RWPE1 (cell line): ENCODE data around the gene MAP3K20.
A peak's percentile ranks its signal among the peaks of the same experiment; 100 is the strongest.
"Not testable (repeated sequence)": the region's sequence is repeated elsewhere in the genome, so short reads cannot be mapped to it uniquely, and the experiment has no call there.

ENCODE experiments used
- CTCF ChIA-PET: fragments of 350-600 bp; sonication (Branson Sonifier 250); formaldehyde crosslinking; extraction: SDS; loops from one replicate; lab custom pipeline; 2021; lab: Yijun Ruan, JAX
- POLR2A ChIA-PET: fragments of 400-600 bp; formaldehyde crosslinking; extraction: SDS; loops from one replicate; lab custom pipeline; 2020; ENCODE audit warnings: antibody characterized with exemption; ENCODE audit not compliant: low non-redundant PET; lab: Yijun Ruan, JAX
- DNase-seq: peaks from one replicate; pipeline ENCODE4 v3.0.0; 2012; ENCODE audit warnings: low spot score
- H3K27ac ChIP-seq: fragments of 450-650 bp; 2 replicates; pipeline ENCODE4 v1.5.1; 2017
- TF ChIP-seq, protein P1 (sequence below): fragments of 450-650 bp; conservative IDR thresholded peaks from 2 replicates; pipeline ENCODE4 v1.5.1; 2017; ENCODE audit warnings: low read depth, mild to moderate bottlenecking

Gene MAP3K20

DNA sequence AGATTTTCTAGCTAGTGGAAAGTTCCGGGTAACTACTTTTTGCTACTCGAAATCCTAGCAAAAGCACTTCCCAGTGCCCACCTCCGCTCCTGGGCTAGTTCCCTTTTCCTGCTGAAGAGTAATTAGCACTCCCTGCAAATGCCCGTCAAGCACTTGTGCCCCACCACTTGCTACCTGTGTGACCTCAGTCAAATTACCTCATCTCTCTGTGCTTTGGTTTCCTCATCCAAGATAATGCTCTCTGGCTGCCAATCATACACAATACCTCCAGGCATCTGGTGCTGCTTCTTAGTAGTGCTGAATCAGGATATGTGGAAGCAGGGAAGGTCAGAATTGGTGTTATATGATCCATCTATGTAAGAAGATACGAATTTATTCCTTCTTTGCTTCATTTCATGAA is 176.9 kb downstream of the MAP3K20 start:
- TF ChIP-seq, protein P1, sequence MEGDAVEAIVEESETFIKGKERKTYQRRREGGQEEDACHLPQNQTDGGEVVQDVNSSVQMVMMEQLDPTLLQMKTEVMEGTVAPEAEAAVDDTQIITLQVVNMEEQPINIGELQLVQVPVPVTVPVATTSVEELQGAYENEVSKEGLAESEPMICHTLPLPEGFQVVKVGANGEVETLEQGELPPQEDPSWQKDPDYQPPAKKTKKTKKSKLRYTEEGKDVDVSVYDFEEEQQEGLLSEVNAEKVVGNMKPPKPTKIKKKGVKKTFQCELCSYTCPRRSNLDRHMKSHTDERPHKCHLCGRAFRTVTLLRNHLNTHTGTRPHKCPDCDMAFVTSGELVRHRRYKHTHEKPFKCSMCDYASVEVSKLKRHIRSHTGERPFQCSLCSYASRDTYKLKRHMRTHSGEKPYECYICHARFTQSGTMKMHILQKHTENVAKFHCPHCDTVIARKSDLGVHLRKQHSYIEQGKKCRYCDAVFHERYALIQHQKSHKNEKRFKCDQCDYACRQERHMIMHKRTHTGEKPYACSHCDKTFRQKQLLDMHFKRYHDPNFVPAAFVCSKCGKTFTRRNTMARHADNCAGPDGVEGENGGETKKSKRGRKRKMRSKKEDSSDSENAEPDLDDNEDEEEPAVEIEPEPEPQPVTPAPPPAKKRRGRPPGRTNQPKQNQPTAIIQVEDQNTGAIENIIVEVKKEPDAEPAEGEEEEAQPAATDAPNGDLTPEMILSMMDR, result no peak
- POLR2A ChIA-PET, result no interaction called here
- no peak for DNase-seq
- CTCF ChIA-PET, result interaction anchor here (0.5 to 0.8 kb wide), 2 partner anchors 90 to 465 kb away, joined by 3 read pairs; no protein-coding TSS in a partner anchor
- H3K27ac ChIP-seq, result no peak overlapping the region

DNA sequence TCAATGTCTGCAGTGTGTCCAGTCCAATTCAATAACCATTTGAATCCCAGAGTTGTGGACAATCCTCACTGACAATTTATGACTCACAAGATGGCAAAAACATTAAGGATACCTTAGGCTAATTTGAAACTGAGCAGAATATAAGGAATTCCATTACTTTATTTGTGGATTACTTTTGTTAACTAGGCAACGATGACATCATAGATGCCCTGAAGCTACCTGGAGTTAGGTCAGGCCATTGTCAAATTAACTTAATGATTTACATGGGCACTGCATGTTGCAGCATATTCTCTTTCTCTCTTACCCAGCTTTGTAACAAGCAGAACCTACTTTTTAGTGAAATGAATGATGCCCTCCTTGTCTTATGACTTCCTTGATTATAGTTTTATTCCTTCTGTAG is 179.0 kb downstream of the MAP3K20 start:
- POLR2A ChIA-PET, result no interaction called here
- DNase-seq, result peak; percentile 59
- TF ChIP-seq, protein P1, result no peak
- no peak overlapping the region for H3K27ac ChIP-seq
- CTCF ChIA-PET, result interaction anchor here (0.6 kb wide), 1 partner anchor 74 kb away, joined by 3 read pairs; no protein-coding TSS in a partner anchor

DNA sequence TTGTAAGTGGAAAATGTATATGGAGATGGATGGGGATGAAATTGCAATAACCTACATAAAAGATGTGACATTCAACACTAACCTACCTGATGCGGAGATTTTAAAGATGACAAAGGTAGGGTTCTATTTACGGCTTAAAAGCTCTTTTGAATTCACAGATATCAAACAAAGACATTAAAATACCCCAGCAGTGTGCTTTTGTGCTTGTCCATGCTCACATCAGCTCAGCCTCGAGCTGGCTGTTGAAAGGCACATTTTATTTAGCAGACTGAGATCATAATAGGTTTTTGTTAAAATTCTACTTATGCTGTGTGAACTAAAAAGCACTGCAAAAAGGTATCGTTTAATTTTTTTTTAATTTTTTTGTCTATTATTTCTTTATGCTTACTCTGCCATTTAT is 183.1 kb downstream of the MAP3K20 start:
- H3K27ac ChIP-seq, result no peak overlapping the region
- TF ChIP-seq, protein P1, result no peak
- POLR2A ChIA-PET, result no interaction called here
- CTCF ChIA-PET, result no interaction called here
- no peak for DNase-seq

DNA sequence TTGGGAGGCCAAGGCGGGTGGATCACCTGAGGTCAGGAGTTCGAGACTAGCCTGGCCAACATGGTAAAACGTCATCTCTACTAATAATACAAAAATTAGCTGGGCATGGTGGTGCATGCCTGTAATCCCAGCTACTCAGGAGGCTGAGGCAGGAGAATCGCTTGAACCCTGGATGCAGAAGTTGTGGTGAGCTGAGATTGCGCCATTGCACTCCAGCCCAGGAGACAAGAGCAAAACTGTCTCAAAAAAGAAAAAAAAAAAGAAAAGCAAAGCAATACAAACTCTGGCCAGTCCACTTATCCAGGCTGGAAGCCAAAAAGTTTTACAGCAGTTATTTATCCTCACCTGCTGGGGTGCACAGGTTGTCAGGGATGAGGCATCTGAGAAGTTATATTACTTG is 186.7 kb downstream of the MAP3K20 start:
- POLR2A ChIA-PET, DNase-seq, H3K27ac ChIP-seq, CTCF ChIA-PET: not testable (repeated sequence)

DNA sequence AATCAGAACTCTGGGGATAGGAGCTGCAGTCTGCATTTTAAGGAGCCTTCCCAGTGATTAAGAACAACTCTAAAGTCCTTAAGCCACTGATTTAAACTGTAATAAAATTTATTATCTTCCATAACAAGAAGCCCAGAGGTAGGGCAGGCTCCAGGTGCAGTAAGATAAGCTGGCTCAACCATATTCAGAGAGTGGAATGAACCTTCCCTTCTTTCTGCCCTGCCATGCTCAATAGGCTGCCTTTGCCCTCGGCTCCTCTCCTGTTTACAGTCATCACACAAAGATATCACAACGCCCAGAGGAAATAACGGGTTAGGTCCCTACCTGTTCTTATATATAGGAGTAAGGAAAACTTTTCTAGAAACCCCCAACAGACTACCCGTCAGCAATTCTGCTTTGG is 188.5 kb downstream of the MAP3K20 start:
- TF ChIP-seq, protein P1, result no peak
- ChIA-PET CTCF (interaction anchor here (0.6 kb wide), 1 partner anchor 53 kb away, joined by 3 read pairs; no protein-coding TSS in a partner anchor), POLR2A (no interaction called here)
- no peak overlapping the region for H3K27ac ChIP-seq
- DNase-seq, result no peak

DNA sequence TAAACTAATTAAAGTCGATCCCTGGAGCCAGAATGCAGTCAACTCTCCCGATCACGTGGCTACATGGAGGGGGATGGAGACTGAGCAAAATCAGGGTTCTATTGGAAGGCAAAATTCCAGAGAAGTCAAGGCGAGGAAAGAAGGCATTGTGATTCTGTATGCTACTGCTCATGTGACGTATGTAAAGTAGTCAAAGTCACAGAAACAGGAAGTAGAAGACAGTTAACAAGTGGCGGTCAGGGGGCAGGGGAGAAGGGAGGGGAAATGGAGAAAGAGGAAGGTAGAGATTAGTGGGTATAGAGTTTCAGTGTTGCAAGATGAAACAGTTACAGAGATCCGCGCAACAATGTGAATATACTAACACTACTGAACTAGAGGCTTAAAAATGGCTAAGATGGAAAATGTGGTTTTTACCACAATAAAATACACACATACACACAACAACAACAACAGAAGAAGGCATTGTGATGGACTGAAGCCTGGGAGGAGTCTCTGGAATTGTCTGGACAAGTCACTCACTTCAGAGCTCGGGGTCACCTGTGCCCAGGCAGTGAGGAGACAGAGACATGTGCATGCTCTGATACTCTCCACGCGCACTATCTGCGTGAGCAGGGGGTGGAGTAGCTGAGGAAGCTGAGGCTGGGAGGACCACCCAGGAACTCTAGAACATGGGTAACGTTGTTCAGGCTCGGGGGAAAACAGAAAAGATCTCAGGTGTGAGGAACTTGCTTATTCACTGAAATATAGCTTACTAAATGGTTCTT is 189.1 kb downstream of the MAP3K20 start:
- no peak overlapping the region for H3K27ac ChIP-seq
- DNase-seq, result no peak
- TF ChIP-seq, protein P1, result no peak
- POLR2A ChIA-PET, result no interaction called here
- CTCF ChIA-PET, result no interaction called here

DNA sequence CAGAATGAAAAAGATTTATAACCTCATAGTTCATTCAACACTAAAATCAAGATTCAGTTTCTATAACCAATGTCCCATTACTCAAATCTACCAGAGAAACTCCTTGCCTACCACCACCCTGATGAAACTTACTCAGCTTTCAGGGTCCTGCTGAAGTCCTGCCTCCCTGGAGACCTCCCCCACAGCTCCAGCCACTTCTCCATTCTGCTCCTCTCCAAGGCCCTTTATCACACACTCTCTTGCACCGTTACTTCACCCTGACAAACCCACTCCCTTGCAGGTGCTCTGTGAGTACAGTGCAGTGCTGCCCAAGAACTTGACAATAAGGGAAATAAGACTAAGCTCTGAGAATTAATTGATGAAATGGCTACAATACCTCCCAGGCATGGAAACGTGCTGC is 195.5 kb downstream of the MAP3K20 start:
- POLR2A ChIA-PET, result no interaction called here
- no peak for DNase-seq
- TF ChIP-seq, protein P1, result no peak
- CTCF ChIA-PET, result interaction anchor here (0.6 kb wide), 1 partner anchor 36 kb away, joined by 3 read pairs; no protein-coding TSS in a partner anchor
- no peak overlapping the region for H3K27ac ChIP-seq
